Activated naive CD8-positive, alpha-beta T cell (primary cell): ENCODE measurements around the gene UROC1.

Source experiments
- H3K27ac Mint-ChIP-seq: one replicate; pipeline ENCODE4 v1.8.0; 2021; ENCODE audit warnings: mixed read lengths
- H3K27me3 Mint-ChIP-seq: one replicate; pipeline ENCODE4 v1.8.0; 2021; ENCODE audit warnings: mixed read lengths
- H3K36me3 Mint-ChIP-seq: one replicate; pipeline ENCODE4 v1.8.0; 2021; ENCODE audit warnings: mixed read lengths
- H3K4me1 Mint-ChIP-seq: one replicate; pipeline ENCODE4 v1.8.0; 2021; ENCODE audit warnings: low read depth, mixed read lengths
- H3K4me3 Mint-ChIP-seq: one replicate; pipeline ENCODE4 v1.8.0; 2021; ENCODE audit warnings: mild to moderate bottlenecking, mixed read lengths
- H3K9me3 Mint-ChIP-seq: one replicate; pipeline ENCODE4 v1.8.0; 2021; ENCODE audit warnings: low read depth, mixed read lengths

Gene UROC1

GRCh38 chr3:126465928-126466544, 51.5 kb downstream of the UROC1 start:
- Mint-ChIP-seq H3K36me3 (peaks cover 15% of the 10 kb centered on the region), H3K27me3 (no peaks in the 10 kb centered on the region), H3K27ac (no peak overlapping the region), H3K4me1 (peaks cover 38% of the 10 kb centered on the region), H3K9me3 (no peaks in the 10 kb centered on the region), H3K4me3 (no peak overlapping the region)

GRCh38 chr3:126464997-126465396, 52.6 kb downstream of the UROC1 start:
- H3K27ac Mint-ChIP-seq: no peak overlapping the region
- H3K4me3 Mint-ChIP-seq: no peak overlapping the region
- no peaks in the 10 kb centered on the region for H3K27me3 Mint-ChIP-seq
- H3K36me3 Mint-ChIP-seq: peaks cover 12% of the 10 kb centered on the region
- no peaks in the 10 kb centered on the region for H3K9me3 Mint-ChIP-seq
- peaks cover 34% of the 10 kb centered on the region for H3K4me1 Mint-ChIP-seq

- Mint-ChIP-seq H3K4me3 (no peak overlapping the region), H3K27me3 (no peaks in the 10 kb centered on the region), H3K27ac (peak overlapping the region; percentile 28), H3K4me1 (peaks cover 32% of the 10 kb centered on the region), H3K36me3 (peaks cover 10% of the 10 kb centered on the region), H3K9me3 (no peaks in the 10 kb centered on the region)
These were observed 53.1 kb downstream of the UROC1 start for GRCh38 chr3:126464494-126464893.

GRCh38 chr3:126464093-126464492, 53.5 kb downstream of the UROC1 start:
- peaks cover 30% of the 10 kb centered on the region for H3K4me1 Mint-ChIP-seq
- H3K4me3 Mint-ChIP-seq: no peak overlapping the region
- no peaks in the 10 kb centered on the region for H3K27me3 Mint-ChIP-seq
- H3K27ac Mint-ChIP-seq: peak overlapping the region; percentile 28
- H3K9me3 Mint-ChIP-seq: no peaks in the 10 kb centered on the region
- peaks cover 7% of the 10 kb centered on the region for H3K36me3 Mint-ChIP-seq

GRCh38 chr3:126463521-126463920, 54.1 kb downstream of the UROC1 start:
- H3K4me1 Mint-ChIP-seq: peaks cover 26% of the 10 kb centered on the region
- H3K27ac Mint-ChIP-seq: no peak overlapping the region
- H3K36me3 Mint-ChIP-seq: peaks cover 7% of the 10 kb centered on the region
- H3K27me3 Mint-ChIP-seq: no peaks in the 10 kb centered on the region
- H3K4me3 Mint-ChIP-seq: no peak overlapping the region
- no peaks in the 10 kb centered on the region for H3K9me3 Mint-ChIP-seq

GRCh38 chr3:126461450-126462070, 56.0 kb downstream of the UROC1 start:
- H3K27ac Mint-ChIP-seq: no peak overlapping the region
- no peak overlapping the region for H3K4me3 Mint-ChIP-seq
- peaks cover 7% of the 10 kb centered on the region for H3K36me3 Mint-ChIP-seq
- H3K9me3 Mint-ChIP-seq: no peaks in the 10 kb centered on the region
- peaks cover 16% of the 10 kb centered on the region for H3K4me1 Mint-ChIP-seq
- no peaks in the 10 kb centered on the region for H3K27me3 Mint-ChIP-seq

GRCh38 chr3:126460381-126460780, 57.2 kb downstream of the UROC1 start:
- no peaks in the 10 kb centered on the region for H3K27me3 Mint-ChIP-seq
- H3K36me3 Mint-ChIP-seq: peaks cover 2% of the 10 kb centered on the region
- peaks cover 13% of the 10 kb centered on the region for H3K4me1 Mint-ChIP-seq
- no peak overlapping the region for H3K4me3 Mint-ChIP-seq
- peak overlapping the region; percentile 28 for H3K27ac Mint-ChIP-seq
- H3K9me3 Mint-ChIP-seq: no peaks in the 10 kb centered on the region

GRCh38 chr3:126459763-126460127, 57.8 kb downstream of the UROC1 start:
- no peaks in the 10 kb centered on the region for H3K27me3 Mint-ChIP-seq
- H3K4me1 Mint-ChIP-seq: peaks cover 15% of the 10 kb centered on the region
- H3K4me3 Mint-ChIP-seq: no peak overlapping the region
- no peak overlapping the region for H3K27ac Mint-ChIP-seq
- H3K9me3 Mint-ChIP-seq: no peaks in the 10 kb centered on the region
- no peaks in the 10 kb centered on the region for H3K36me3 Mint-ChIP-seq

- Mint-ChIP-seq H3K27me3 (no peaks in the 10 kb centered on the region), H3K4me3 (no peak overlapping the region), H3K27ac (no peak overlapping the region), H3K36me3 (peaks cover 4% of the 10 kb centered on the region), H3K4me1 (peaks cover 18% of the 10 kb centered on the region), H3K9me3 (no peaks in the 10 kb centered on the region)
These were observed 58.3 kb downstream of the UROC1 start for GRCh38 chr3:126459111-126459762.

- H3K36me3 Mint-ChIP-seq: peaks cover 5% of the 10 kb centered on the region
- peaks cover 15% of the 10 kb centered on the region for H3K4me1 Mint-ChIP-seq
- no peak overlapping the region for H3K27ac Mint-ChIP-seq
- no peaks in the 10 kb centered on the region for H3K27me3 Mint-ChIP-seq
- no peaks in the 10 kb centered on the region for H3K9me3 Mint-ChIP-seq
- no peak overlapping the region for H3K4me3 Mint-ChIP-seq
These were observed 60.7 kb downstream of the UROC1 start for GRCh38 chr3:126456766-126457388.

- no peak overlapping the region for H3K27ac Mint-ChIP-seq
- H3K4me1 Mint-ChIP-seq: peaks cover 12% of the 10 kb centered on the region
- H3K9me3 Mint-ChIP-seq: no peaks in the 10 kb centered on the region
- no peaks in the 10 kb centered on the region for H3K27me3 Mint-ChIP-seq
- peaks cover 8% of the 10 kb centered on the region for H3K36me3 Mint-ChIP-seq
- no peak overlapping the region for H3K4me3 Mint-ChIP-seq
These were observed 61.4 kb downstream of the UROC1 start for GRCh38 chr3:126456211-126456610.

GRCh38 chr3:126454437-126455198, 63.0 kb downstream of the UROC1 start:
- Mint-ChIP-seq H3K27me3 (no peaks in the 10 kb centered on the region), H3K4me1 (peaks cover 11% of the 10 kb centered on the region), H3K9me3 (no peaks in the 10 kb centered on the region), H3K27ac (no peak overlapping the region), H3K4me3 (no peak overlapping the region), H3K36me3 (peaks cover 8% of the 10 kb centered on the region)

- peaks cover 8% of the 10 kb centered on the region for H3K36me3 Mint-ChIP-seq
- H3K27ac Mint-ChIP-seq: no peak overlapping the region
These were observed 63.5 kb downstream of the UROC1 start for GRCh38 chr3:126454025-126454424.

GRCh38 chr3:126452213-126452612, 65.4 kb downstream of the UROC1 start:
- no peak overlapping the region for H3K4me3 Mint-ChIP-seq
- peaks cover 8% of the 10 kb centered on the region for H3K4me1 Mint-ChIP-seq
- H3K36me3 Mint-ChIP-seq: peaks cover 8% of the 10 kb centered on the region
- H3K27me3 Mint-ChIP-seq: no peaks in the 10 kb centered on the region
- H3K9me3 Mint-ChIP-seq: no peaks in the 10 kb centered on the region
- H3K27ac Mint-ChIP-seq: no peak overlapping the region

More at GRCh38 chr3:126454025-126454424, 63.5 kb downstream of the UROC1 start:
- H3K4me3 Mint-ChIP-seq: no peak overlapping the region
- peaks cover 8% of the 10 kb centered on the region for H3K4me1 Mint-ChIP-seq
- no peaks in the 10 kb centered on the region for H3K9me3 Mint-ChIP-seq
- no peaks in the 10 kb centered on the region for H3K27me3 Mint-ChIP-seq

- peaks cover 8% of the 10 kb centered on the region for H3K36me3 Mint-ChIP-seq
- no peak overlapping the region for H3K4me3 Mint-ChIP-seq
- peaks cover 7% of the 10 kb centered on the region for H3K4me1 Mint-ChIP-seq
- H3K9me3 Mint-ChIP-seq: no peaks in the 10 kb centered on the region
- no peaks in the 10 kb centered on the region for H3K27me3 Mint-ChIP-seq
- no peak overlapping the region for H3K27ac Mint-ChIP-seq
These were observed 66.1 kb downstream of the UROC1 start for GRCh38 chr3:126451511-126451910.
